Smooth muscle cell of the umbilical artery (primary cell): Measurements from ENCODE around the gene ASTN1. TPM values are rescaled to one million over a fixed set of nuclear protein-coding genes. Genes with fewer than 3 reads are reported as not detected.

ENCODE experiments used
- total RNA-seq: library from RNA; depleted of rRNA; stranded (reverse); fragments of >200 nt; gene quantifications from 2 replicates; pipeline ENCODE4 v1.2.3, GENCODE V29; 2014

ASTN1 gene
- under 0.01 and 0.28 TPM in 2 replicates for total RNA-seq

GRCh38 chr1:177164380-177165068 lies at the start of gene ASTN1:
TSS of gene ASTN1 (minus strand) at chr1:177164712. CDS start at chr1:177164676, 36 bp downstream.

DNA sequence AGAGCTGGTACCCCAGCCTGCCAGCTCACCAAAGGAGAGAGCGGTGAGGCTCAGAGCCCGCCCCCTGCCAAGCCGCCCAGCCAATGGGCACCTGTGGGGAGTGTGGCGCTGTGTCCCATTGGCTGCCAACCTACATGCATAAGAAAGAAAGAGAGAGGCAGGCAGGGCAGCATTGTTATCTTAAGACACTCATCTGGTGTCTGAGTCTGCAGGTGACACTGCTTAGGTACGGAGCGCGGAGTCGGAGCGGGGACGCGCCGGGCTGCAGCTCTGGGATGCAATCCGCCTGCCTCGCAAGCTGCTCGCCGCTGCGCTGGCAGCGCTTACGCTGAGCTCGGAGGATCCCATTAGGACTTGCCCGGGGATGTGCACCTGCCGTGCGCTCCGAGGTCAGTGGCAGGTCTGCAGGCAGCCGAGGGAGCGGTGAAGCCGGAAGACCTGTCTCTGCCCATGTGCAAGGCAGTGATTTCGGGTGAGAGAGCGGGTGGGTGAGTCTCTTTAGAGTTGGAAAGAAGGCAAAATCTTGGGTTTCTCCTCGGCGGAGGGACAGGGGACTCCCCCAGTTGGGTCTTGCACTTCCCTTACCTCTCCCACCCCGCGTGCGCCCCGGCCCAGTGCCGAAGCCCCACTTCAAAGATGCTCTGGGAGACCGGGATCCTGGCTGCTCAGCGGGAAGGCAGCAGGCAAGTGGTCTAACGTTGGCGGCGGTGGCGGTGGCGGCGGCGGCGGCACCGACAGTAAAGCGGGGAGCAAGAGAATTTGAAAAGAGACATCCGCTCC lies 6.4 kb upstream of the ASTN1 start, which contains the start of gene BRINP2:
Gene BRINP2 (plus strand): TSS at position 203 of the 780 bp plus-strand sequence. CDS start 58,919 bp downstream, outside the sequence.

Other genes with a start within 250 kb of the ASTN1 start
- gene BRINP2, start 6.2 kb upstream of the ASTN1 start, total RNA-seq, result under 0.01 and 0.05 TPM in 2 replicates